RKO (cell line): ENCODE measurements around the gene LYSMD3.

Experiments used
- DNase-seq: peaks from one replicate; pipeline ENCODE4 v3.0.0-alpha.2; 2016; ENCODE audit warnings: low spot score

Gene LYSMD3

GRCh38 chr5:90547072-90547536, 17.7 kb upstream of the LYSMD3 start:
- DNase-seq, result no peak

GRCh38 chr5:90546216-90546837, 16.9 kb upstream of the LYSMD3 start:
- no peak for DNase-seq

- no peak for DNase-seq
Measured at GRCh38 chr5:90545511-90545910, 16.1 kb upstream of the LYSMD3 start.

GRCh38 chr5:90542827-90543519, 13.6 kb upstream of the LYSMD3 start:
- no peak for DNase-seq

GRCh38 chr5:90534922-90535321, 5.5 kb upstream of the LYSMD3 start:
- no peak for DNase-seq

GRCh38 chr5:90533794-90534193, 4.4 kb upstream of the LYSMD3 start:
- no peak for DNase-seq

- no peak for DNase-seq
Measured at GRCh38 chr5:90530736-90531487, 1.5 kb upstream of the LYSMD3 start.

GRCh38 chr5:90529939-90530677, 724 bp upstream of the LYSMD3 start:
- DNase-seq, result peak; percentile 89

- DNase-seq, result peak; percentile 52
Measured at GRCh38 chr5:90528601-90529193, 687 bp downstream of the LYSMD3 start.

- no peak for DNase-seq
Measured at GRCh38 chr5:90519081-90519480, 10.3 kb downstream of the LYSMD3 start.

- DNase-seq, result peak; percentile 64
Measured at GRCh38 chr5:90518661-90519060, 10.7 kb downstream of the LYSMD3 start.

GRCh38 chr5:90514520-90514919, 14.9 kb downstream of the LYSMD3 start:
- DNase-seq, result no peak

- no peak for DNase-seq
Measured at GRCh38 chr5:90510438-90510837, 18.9 kb downstream of the LYSMD3 start.

- no peak for DNase-seq
Measured at GRCh38 chr5:90506221-90506620, 23.2 kb downstream of the LYSMD3 start.

- peak; percentile 18 for DNase-seq
Measured at GRCh38 chr5:90504743-90505142, 24.6 kb downstream of the LYSMD3 start.

GRCh38 chr5:90503596-90503995, 25.8 kb downstream of the LYSMD3 start:
- DNase-seq, result no peak

GRCh38 chr5:90495146-90495545, 34.2 kb downstream of the LYSMD3 start:
- DNase-seq, result no peak

- DNase-seq, result no peak
Measured at GRCh38 chr5:90494043-90494442, 35.3 kb downstream of the LYSMD3 start.

- no peak for DNase-seq
Measured at GRCh38 chr5:90488791-90489190, 40.6 kb downstream of the LYSMD3 start.

- DNase-seq, result no peak
Measured at GRCh38 chr5:90484540-90484939, 44.8 kb downstream of the LYSMD3 start.

GRCh38 chr5:90483206-90483605, 46.2 kb downstream of the LYSMD3 start:
- no peak for DNase-seq

GRCh38 chr5:90480699-90481098, 48.7 kb downstream of the LYSMD3 start:
- DNase-seq, result no peak
